ENCODE data around the gene PITPNC1.

DNA sequence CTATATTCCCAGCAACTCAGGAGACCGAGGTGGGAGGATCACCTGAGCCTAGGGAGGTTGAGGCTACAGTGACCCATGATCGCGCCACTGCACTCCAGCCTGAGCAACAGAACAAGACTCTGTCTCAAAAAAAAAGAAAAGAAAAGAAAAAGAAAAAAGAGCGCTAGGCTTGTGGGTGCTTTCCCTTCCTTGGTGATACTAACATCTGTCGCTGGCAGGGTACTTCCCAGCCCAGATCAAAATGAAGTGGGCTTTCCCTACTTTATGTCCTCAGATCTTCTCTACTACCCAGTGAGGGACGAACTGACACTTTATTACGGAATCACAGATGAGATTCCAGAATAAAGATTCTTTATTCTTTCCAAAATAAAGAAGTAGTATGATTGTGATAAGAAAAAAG is 236.9 kb downstream of the PITPNC1 start:
- TF ChIP-seq POLR2A (IDR thresholded peaks at IDR 0.05; ENCODE audit: low read depth, low read length) (no peak), EZH2 (IDR thresholded peaks at IDR 0.05; ENCODE audit: borderline replicate concordance, low read depth, low read length, severe bottlenecking) (no peak)

All from endothelial cell of umbilical vein (primary cell).